GM23338 (cell line): ENCODE data around the gene RFWD3. TPM values are rescaled to one million over a fixed set of nuclear protein-coding genes. Genes with fewer than 3 reads are reported as not detected.

Experiments
- ATAC-seq: fragments of 200-7000 bp; cut with Tn5 transposase; 3 replicates; pipeline ENCODE4 v1.9.1; 2020
- DNase-seq: peaks from one replicate; pipeline ENCODE4 v3.0.0-alpha.2; 2015; ENCODE audit warnings: low spot score
- H2AFZ ChIP-seq: fragments of 200-600 bp; sonication (generic); 2 replicates; pipeline ENCODE4 v1.8.0; 2016; ENCODE audit warnings: antibody characterized with exemption, mild to moderate bottlenecking, moderate library complexity
- H3F3A ChIP-seq: fragments of 200-600 bp; sonication (generic); replicated peaks from 2 replicates; pipeline ENCODE4 v1.8.0; 2017; ENCODE audit warnings: antibody characterized with exemption, mixed run types, low read depth
- H3K27ac ChIP-seq: fragments of 200-600 bp; sonication (generic); 2 replicates; pipeline ENCODE4 v1.6.1; 2016; ENCODE audit warnings: low read depth
- H3K27me3 ChIP-seq: fragments of 200-600 bp; sonication (generic); 2 replicates; pipeline ENCODE4 v1.8.0; 2016; ENCODE audit warnings: mild to moderate bottlenecking, mixed run types, moderate library complexity; ENCODE audit not compliant: insufficient read depth
- H3K36me3 ChIP-seq: fragments of 200-600 bp; sonication (generic); 2 replicates; pipeline ENCODE4 v1.8.0; 2016; ENCODE audit warnings: mild to moderate bottlenecking; ENCODE audit not compliant: insufficient read depth
- H3K4me1 ChIP-seq: fragments of 200-600 bp; sonication (generic); 2 replicates; pipeline ENCODE4 v1.8.0; 2016; ENCODE audit warnings: mild to moderate bottlenecking, moderate library complexity; ENCODE audit not compliant: insufficient read depth
- H3K4me2 ChIP-seq: fragments of 200-600 bp; sonication (generic); 2 replicates; pipeline ENCODE4 v1.7.1; 2017; ENCODE audit warnings: mixed run types
- H3K4me3 ChIP-seq: fragments of 200-600 bp; sonication (generic); 2 replicates; pipeline ENCODE4 v1.6.1; 2016; ENCODE audit warnings: mixed run types
- H3K79me2 ChIP-seq: fragments of 200-600 bp; sonication (generic); replicated peaks from 2 replicates; pipeline ENCODE4 v1.8.0; 2017; ENCODE audit warnings: mild to moderate bottlenecking; ENCODE audit not compliant: insufficient read depth
- H3K9me2 ChIP-seq: fragments of 200-600 bp; sonication (generic); 2 replicates; pipeline ENCODE4 v1.8.0; 2017; ENCODE audit not compliant: insufficient read depth
- H4K20me1 ChIP-seq: fragments of 200-600 bp; sonication (generic); replicated peaks from 2 replicates; pipeline ENCODE4 v1.8.0; 2017; ENCODE audit warnings: mild to moderate bottlenecking; ENCODE audit not compliant: insufficient read depth
- H3K27ac Mint-ChIP-seq: 2 replicates; pipeline ENCODE4 v1.8.0; 2020; ENCODE audit warnings: inconsistent platforms, mild to moderate bottlenecking, moderate library complexity, mixed read lengths
- H3K27me3 Mint-ChIP-seq: 3 replicates; pipeline ENCODE4 v1.8.0; 2022; ENCODE audit warnings: low read depth, mild to moderate bottlenecking, moderate library complexity, mixed read lengths, inconsistent platforms; ENCODE audit not compliant: insufficient read depth, poor library complexity
- H3K36me3 Mint-ChIP-seq: 3 replicates; pipeline ENCODE4 v1.8.0; 2021; ENCODE audit warnings: low read depth, mild to moderate bottlenecking, inconsistent platforms, moderate library complexity, mixed read lengths
- H3K4me1 Mint-ChIP-seq: 3 replicates; pipeline ENCODE4 v1.8.0; 2020; ENCODE audit warnings: mild to moderate bottlenecking, inconsistent platforms, mixed read lengths
- H3K4me3 Mint-ChIP-seq: 3 replicates; pipeline ENCODE4 v1.8.0; 2021; ENCODE audit warnings: moderate library complexity, mild to moderate bottlenecking, inconsistent platforms, mixed read lengths
- H3K9me3 Mint-ChIP-seq: 3 replicates; pipeline ENCODE4 v1.8.0; 2020; ENCODE audit warnings: moderate library complexity, mild to moderate bottlenecking, inconsistent platforms, mixed read lengths
- ETS1 ChIP-seq: IDR thresholded peaks from 2 replicates; pipeline ENCODE4 v1.6.1; 2016; ENCODE audit warnings: antibody characterized with exemption
- EZH2 ChIP-seq: fragments of 200-600 bp; sonication (generic); IDR thresholded peaks from one replicate; pipeline ENCODE4 v1.8.0; 2017; ENCODE audit warnings: antibody characterized with exemption, mild to moderate bottlenecking, low read depth; ENCODE audit not compliant: unreplicated experiment
- EZH2phosphoT487 ChIP-seq: fragments of 200-600 bp; sonication (generic); IDR thresholded peaks from one replicate; pipeline ENCODE4 v1.8.1; 2018; ENCODE audit warnings: antibody characterized with exemption; ENCODE audit not compliant: unreplicated experiment
- JUNB ChIP-seq: IDR thresholded peaks from one replicate; pipeline ENCODE4 v1.6.1; 2016; ENCODE audit warnings: antibody characterized with exemption; ENCODE audit not compliant: unreplicated experiment
- NANOG ChIP-seq: IDR thresholded peaks from 2 replicates; pipeline ENCODE4 v1.6.1; 2016; ENCODE audit warnings: antibody characterized with exemption, borderline replicate concordance
- POLR2AphosphoS5 ChIP-seq: IDR thresholded peaks from 2 replicates; pipeline ENCODE4 v1.6.1; 2016; ENCODE audit warnings: antibody characterized with exemption, low read depth
- STAT1 ChIP-seq: IDR thresholded peaks from one replicate; pipeline ENCODE4 v1.6.1; 2016; ENCODE audit warnings: antibody characterized with exemption; ENCODE audit not compliant: unreplicated experiment
- ZNF114 ChIP-seq: fragments of 250-450 bp; sonication (Bioruptor Pico); IDR thresholded peaks from 2 replicates; pipeline ENCODE4 v1.5.0; 2020; ENCODE audit warnings: mild to moderate bottlenecking, moderate library complexity
- ZNF331 ChIP-seq: fragments of 250-450 bp; sonication (Bioruptor Pico); IDR thresholded peaks from 2 replicates; pipeline ENCODE4 v1.5.0; 2020; ENCODE audit warnings: low read depth, mild to moderate bottlenecking, moderate library complexity
- polyA plus RNA-seq: library from polyadenylated mRNA; unstranded; fragments of >200 nt; fragmentation: Nextera tagmentation; extraction: Ambion mirVana; gene quantifications from 2 replicates; pipeline ENCODE4 v1.2.1, GENCODE V29; 2016
- total RNA-seq: library from RNA; depleted of rRNA; stranded (reverse); fragments of >200 nt; shearing (Covaris generic); gene quantifications from 2 replicates; pipeline ENCODE4 v1.2.3, GENCODE V29; 2014
- TF ChIP-seq, protein P1 (sequence below), 2 experiments: fragments of 200-600 bp in 1 of 2; sonication (generic) in 1 of 2; conservative IDR thresholded peaks; 2 replicates each; pipeline versions ENCODE4 v1.5.1 to v1.6.1; 2016 to 2017; ENCODE audit warnings: antibody characterized with exemption in 2 of 2, low read depth in 2 of 2, mild to moderate bottlenecking in 2 of 2, moderate library complexity in 1 of 2
- TF ChIP-seq, protein P2 (sequence below): fragments of 250-450 bp; sonication (Bioruptor Pico); IDR thresholded peaks from 2 replicates; pipeline ENCODE4 v1.5.0; 2020; ENCODE audit warnings: mild to moderate bottlenecking, moderate library complexity

RFWD3 gene
- total and polyA plus RNA-seq, 2 experiments from 2014 or later: 27.6 to 113 TPM

- TF ChIP-seq, protein P1, sequence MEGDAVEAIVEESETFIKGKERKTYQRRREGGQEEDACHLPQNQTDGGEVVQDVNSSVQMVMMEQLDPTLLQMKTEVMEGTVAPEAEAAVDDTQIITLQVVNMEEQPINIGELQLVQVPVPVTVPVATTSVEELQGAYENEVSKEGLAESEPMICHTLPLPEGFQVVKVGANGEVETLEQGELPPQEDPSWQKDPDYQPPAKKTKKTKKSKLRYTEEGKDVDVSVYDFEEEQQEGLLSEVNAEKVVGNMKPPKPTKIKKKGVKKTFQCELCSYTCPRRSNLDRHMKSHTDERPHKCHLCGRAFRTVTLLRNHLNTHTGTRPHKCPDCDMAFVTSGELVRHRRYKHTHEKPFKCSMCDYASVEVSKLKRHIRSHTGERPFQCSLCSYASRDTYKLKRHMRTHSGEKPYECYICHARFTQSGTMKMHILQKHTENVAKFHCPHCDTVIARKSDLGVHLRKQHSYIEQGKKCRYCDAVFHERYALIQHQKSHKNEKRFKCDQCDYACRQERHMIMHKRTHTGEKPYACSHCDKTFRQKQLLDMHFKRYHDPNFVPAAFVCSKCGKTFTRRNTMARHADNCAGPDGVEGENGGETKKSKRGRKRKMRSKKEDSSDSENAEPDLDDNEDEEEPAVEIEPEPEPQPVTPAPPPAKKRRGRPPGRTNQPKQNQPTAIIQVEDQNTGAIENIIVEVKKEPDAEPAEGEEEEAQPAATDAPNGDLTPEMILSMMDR (conservative IDR thresholded peaks at IDR 0.05; ENCODE audit: low read depth in 2 of 2): no peak
- no peak for TF ChIP-seq EZH2phosphoT487
Measured at GRCh38 chr16:74682556-74682955, 15.9 kb upstream of the RFWD3 start (continued).

- Histone ChIP-seq H2AFZ (no peak overlapping the region), H3K79me2 (no peaks in the 10 kb centered on the region), H3K4me3 (no peak overlapping the region), H3K4me1 (no peaks in the 10 kb centered on the region), H3K4me2 (no peak overlapping the region), H3K9me2 (no peaks in the 10 kb centered on the region), H3K36me3 (no peaks in the 10 kb centered on the region; the same call in 1 of the 2 replicates), H3F3A (no peaks in the 10 kb centered on the region), H3K27ac (no peak overlapping the region), H4K20me1 (no peaks in the 10 kb centered on the region; the same call in 1 of the 2 replicates), H3K27me3 (no peaks in the 10 kb centered on the region)
- no peak for ATAC-seq
- Mint-ChIP-seq H3K27me3 (no peaks in the 10 kb centered on the region), H3K4me3 (no peak overlapping the region), H3K9me3 (no peaks in the 10 kb centered on the region), H3K36me3 (no peaks in the 10 kb centered on the region), H3K4me1 (peaks cover 6% of the 10 kb centered on the region), H3K27ac (no peak overlapping the region)
- DNase-seq: no peak
- TF ChIP-seq ZNF331 (CRISPR knock-in tag): no peak
- no peak for TF ChIP-seq EZH2
- TF ChIP-seq EZH2phosphoT487: no peak
- no peak for TF ChIP-seq ZNF114 (CRISPR knock-in tag)
- TF ChIP-seq POLR2AphosphoS5: no peak
- no peak for TF ChIP-seq JUNB
- TF ChIP-seq NANOG: no peak
- TF ChIP-seq, protein P1 (conservative IDR thresholded peaks at IDR 0.05; ENCODE audit: low read depth in 2 of 2): no peak
- no peak for TF ChIP-seq STAT1
- TF ChIP-seq, protein P2, sequence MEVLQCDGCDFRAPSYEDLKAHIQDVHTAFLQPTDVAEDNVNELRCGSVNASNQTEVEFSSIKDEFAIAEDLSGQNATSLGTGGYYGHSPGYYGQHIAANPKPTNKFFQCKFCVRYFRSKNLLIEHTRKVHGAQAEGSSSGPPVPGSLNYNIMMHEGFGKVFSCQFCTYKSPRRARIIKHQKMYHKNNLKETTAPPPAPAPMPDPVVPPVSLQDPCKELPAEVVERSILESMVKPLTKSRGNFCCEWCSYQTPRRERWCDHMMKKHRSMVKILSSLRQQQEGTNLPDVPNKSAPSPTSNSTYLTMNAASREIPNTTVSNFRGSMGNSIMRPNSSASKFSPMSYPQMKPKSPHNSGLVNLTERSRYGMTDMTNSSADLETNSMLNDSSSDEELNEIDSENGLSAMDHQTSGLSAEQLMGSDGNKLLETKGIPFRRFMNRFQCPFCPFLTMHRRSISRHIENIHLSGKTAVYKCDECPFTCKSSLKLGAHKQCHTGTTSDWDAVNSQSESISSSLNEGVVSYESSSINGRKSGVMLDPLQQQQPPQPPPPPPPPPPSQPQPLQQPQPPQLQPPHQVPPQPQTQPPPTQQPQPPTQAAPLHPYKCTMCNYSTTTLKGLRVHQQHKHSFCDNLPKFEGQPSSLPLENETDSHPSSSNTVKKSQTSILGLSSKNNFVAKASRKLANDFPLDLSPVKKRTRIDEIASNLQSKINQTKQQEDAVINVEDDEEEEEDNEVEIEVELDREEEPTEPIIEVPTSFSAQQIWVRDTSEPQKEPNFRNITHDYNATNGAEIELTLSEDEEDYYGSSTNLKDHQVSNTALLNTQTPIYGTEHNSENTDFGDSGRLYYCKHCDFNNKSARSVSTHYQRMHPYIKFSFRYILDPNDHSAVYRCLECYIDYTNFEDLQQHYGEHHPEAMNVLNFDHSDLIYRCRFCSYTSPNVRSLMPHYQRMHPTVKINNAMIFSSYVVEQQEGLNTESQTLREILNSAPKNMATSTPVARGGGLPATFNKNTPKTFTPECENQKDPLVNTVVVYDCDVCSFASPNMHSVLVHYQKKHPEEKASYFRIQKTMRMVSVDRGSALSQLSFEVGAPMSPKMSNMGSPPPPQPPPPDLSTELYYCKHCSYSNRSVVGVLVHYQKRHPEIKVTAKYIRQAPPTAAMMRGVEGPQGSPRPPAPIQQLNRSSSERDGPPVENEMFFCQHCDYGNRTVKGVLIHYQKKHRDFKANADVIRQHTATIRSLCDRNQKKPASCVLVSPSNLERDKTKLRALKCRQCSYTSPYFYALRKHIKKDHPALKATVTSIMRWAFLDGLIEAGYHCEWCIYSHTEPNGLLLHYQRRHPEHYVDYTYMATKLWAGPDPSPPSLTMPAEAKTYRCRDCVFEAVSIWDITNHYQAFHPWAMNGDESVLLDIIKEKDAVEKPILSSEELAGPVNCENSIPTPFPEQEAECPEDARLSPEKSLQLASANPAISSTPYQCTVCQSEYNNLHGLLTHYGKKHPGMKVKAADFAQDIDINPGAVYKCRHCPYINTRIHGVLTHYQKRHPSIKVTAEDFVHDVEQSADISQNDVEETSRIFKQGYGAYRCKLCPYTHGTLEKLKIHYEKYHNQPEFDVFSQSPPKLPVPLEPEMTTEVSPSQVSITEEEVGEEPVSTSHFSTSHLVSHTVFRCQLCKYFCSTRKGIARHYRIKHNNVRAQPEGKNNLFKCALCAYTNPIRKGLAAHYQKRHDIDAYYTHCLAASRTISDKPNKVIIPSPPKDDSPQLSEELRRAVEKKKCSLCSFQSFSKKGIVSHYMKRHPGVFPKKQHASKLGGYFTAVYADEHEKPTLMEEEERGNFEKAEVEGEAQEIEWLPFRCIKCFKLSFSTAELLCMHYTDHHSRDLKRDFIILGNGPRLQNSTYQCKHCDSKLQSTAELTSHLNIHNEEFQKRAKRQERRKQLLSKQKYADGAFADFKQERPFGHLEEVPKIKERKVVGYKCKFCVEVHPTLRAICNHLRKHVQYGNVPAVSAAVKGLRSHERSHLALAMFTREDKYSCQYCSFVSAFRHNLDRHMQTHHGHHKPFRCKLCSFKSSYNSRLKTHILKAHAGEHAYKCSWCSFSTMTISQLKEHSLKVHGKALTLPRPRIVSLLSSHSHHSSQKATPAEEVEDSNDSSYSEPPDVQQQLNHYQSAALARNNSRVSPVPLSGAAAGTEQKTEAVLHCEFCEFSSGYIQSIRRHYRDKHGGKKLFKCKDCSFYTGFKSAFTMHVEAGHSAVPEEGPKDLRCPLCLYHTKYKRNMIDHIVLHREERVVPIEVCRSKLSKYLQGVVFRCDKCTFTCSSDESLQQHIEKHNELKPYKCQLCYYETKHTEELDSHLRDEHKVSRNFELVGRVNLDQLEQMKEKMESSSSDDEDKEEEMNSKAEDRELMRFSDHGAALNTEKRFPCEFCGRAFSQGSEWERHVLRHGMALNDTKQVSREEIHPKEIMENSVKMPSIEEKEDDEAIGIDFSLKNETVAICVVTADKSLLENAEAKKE (CRISPR knock-in tag): no peak
- no peak for TF ChIP-seq ETS1
Measured at GRCh38 chr16:74680681-74681080, 14.0 kb upstream of the RFWD3 start.
